AG09319 (cell line): ENCODE results near the gene ARSG.
"Not testable (repeated sequence)": the region's sequence is repeated elsewhere in the genome, so short reads cannot be mapped to it uniquely, and the experiment has no call there.

Source experiments
- DNase-seq: peaks from one replicate; pipeline ENCODE4 v3.0.0-alpha.2; 2010; ENCODE audit warnings: low read depth; ENCODE audit errors: extremely low read depth
- CTCF ChIP-seq: IDR thresholded peaks from 2 replicates; pipeline ENCODE4 v1.5.1; 2011; ENCODE audit warnings: low read depth, mild to moderate bottlenecking, inconsistent platforms, low read length, moderate library complexity

Gene ARSG

GRCh38 chr17:68273722-68274121 is 17.6 kb upstream of the ARSG start:
- DNase-seq: no peak
- TF ChIP-seq CTCF: no peak

- not testable (repeated sequence) for DNase-seq
Observed at GRCh38 chr17:68276339-68276738, 15.0 kb upstream of the ARSG start.

GRCh38 chr17:68277807-68278206 is 13.5 kb upstream of the ARSG start:
- DNase-seq: no peak
- no peak for TF ChIP-seq CTCF

- not testable (repeated sequence) for DNase-seq
Observed at GRCh38 chr17:68281965-68282364, 9.3 kb upstream of the ARSG start.

GRCh38 chr17:68288375-68288774 is 2.9 kb upstream of the ARSG start:
- TF ChIP-seq CTCF: no peak
- no peak for DNase-seq

- no peak for TF ChIP-seq CTCF
- DNase-seq: no peak
Observed at GRCh38 chr17:68288804-68289203, 2.5 kb upstream of the ARSG start.

GRCh38 chr17:68289473-68289872 is 1.8 kb upstream of the ARSG start:
- no peak for TF ChIP-seq CTCF
- no peak for DNase-seq

GRCh38 chr17:68289936-68290267 is 1.4 kb upstream of the ARSG start:
- TF ChIP-seq CTCF: no peak

More at GRCh38 chr17:68289936-68290267, 1.4 kb upstream of the ARSG start:
- DNase-seq: no peak
